Right lobe of liver (tissue), 4 donors: Measurements from ENCODE around the gene POU5F1.

Experiments
- POLR2A ChIP-seq: fragments of 450-650 bp; IDR thresholded peaks from one replicate; pipeline ENCODE4 v1.6.1; 2017; ENCODE audit warnings: antibody characterized with exemption, mild to moderate bottlenecking
- TF ChIP-seq, protein P1 (sequence below), 4 donors: fragments of 200-600 bp in 3 of 4; fragments of 450-650 bp in 1 of 4; IDR thresholded peaks; one replicate each; pipeline versions ENCODE4 v1.5.1 to v1.8.0; 2016 to 2022; ENCODE audit warnings: antibody characterized with exemption in 4 of 4, mild to moderate bottlenecking in 2 of 4
- donor health status: DM: no; HTN: no; CAD: no.
- donor health status: DM: no; HTN: no; CAD: no.
- donor health status: DM: no; HTN: yes; CAD: no.

DNA sequence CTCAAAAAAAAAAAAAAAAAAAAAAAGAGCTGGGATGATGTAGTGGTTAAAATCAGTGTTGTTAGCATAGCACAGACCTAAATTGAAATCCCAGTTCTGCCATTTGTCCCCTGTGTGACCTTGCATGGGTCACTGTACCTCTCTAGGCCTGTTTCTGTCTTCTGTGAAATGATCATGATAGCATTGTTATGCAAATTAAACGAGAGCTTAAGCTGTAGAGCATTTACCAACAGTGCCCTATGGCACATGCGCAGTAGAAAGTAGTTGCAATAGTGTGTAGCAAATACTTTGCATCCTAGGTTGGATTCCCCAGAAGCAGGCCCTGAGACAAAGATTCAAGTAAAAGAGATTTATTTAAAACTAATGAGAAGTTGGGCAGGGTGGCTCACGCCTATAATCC is 38.9 kb downstream of the POU5F1 start:
- TF ChIP-seq, protein P1, sequence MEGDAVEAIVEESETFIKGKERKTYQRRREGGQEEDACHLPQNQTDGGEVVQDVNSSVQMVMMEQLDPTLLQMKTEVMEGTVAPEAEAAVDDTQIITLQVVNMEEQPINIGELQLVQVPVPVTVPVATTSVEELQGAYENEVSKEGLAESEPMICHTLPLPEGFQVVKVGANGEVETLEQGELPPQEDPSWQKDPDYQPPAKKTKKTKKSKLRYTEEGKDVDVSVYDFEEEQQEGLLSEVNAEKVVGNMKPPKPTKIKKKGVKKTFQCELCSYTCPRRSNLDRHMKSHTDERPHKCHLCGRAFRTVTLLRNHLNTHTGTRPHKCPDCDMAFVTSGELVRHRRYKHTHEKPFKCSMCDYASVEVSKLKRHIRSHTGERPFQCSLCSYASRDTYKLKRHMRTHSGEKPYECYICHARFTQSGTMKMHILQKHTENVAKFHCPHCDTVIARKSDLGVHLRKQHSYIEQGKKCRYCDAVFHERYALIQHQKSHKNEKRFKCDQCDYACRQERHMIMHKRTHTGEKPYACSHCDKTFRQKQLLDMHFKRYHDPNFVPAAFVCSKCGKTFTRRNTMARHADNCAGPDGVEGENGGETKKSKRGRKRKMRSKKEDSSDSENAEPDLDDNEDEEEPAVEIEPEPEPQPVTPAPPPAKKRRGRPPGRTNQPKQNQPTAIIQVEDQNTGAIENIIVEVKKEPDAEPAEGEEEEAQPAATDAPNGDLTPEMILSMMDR (IDR thresholded peaks at IDR 0.05), result no peak
- no peak for TF ChIP-seq POLR2A
